A172 (cell line): ENCODE results near the gene SOX11. TPM values are rescaled to one million over a fixed set of nuclear protein-coding genes. Genes with fewer than 3 reads are reported as not detected.
A peak's percentile ranks its signal among the peaks of the same experiment; 100 is the strongest.
"Not testable (repeated sequence)": the region's sequence is repeated elsewhere in the genome, so short reads cannot be mapped to it uniquely, and the experiment has no call there.

ENCODE experiments used
- DNase-seq: peaks from one replicate; pipeline ENCODE4 v3.0.0-alpha.2; 2015; ENCODE audit warnings: low spot score
- total RNA-seq: library from RNA; depleted of rRNA; stranded (reverse); fragments of >200 nt; shearing (Covaris generic); gene quantifications from 2 replicates; pipeline ENCODE4 v1.2.3, GENCODE V29; 2014; rRNA removed

SOX11 gene
- 11.2 and 11.9 TPM in 2 replicates for total RNA-seq

GRCh38 chr2:5691985-5692529 is at the start of gene SOX11:
Gene SOX11 (plus strand): TSS chr2:5692384. CDS start chr2:5692722, 338 bp downstream.
- peak; percentile 96 for DNase-seq

- peak; percentile 36 for DNase-seq
These were observed 39.5 kb upstream of the SOX11 start for GRCh38 chr2:5652734-5653133.

- not testable (repeated sequence) for DNase-seq
These were observed 38.4 kb upstream of the SOX11 start for GRCh38 chr2:5653756-5654155.

- no peak for DNase-seq
These were observed 35.0 kb upstream of the SOX11 start for GRCh38 chr2:5657231-5657630.

- DNase-seq = no peak
These were observed 31.6 kb upstream of the SOX11 start for GRCh38 chr2:5660591-5660990.

- no peak for DNase-seq
These were observed 30.8 kb upstream of the SOX11 start for GRCh38 chr2:5661362-5661761.

- DNase-seq = no peak
These were observed 27.9 kb upstream of the SOX11 start for GRCh38 chr2:5664278-5664681.

- no peak for DNase-seq
These were observed 27.1 kb upstream of the SOX11 start for GRCh38 chr2:5665066-5665465.

- peak; percentile 53 for DNase-seq
These were observed 25.4 kb upstream of the SOX11 start for GRCh38 chr2:5666798-5667197.

- DNase-seq = not testable (repeated sequence)
These were observed 24.5 kb upstream of the SOX11 start for GRCh38 chr2:5667655-5668054.

- no peak for DNase-seq
These were observed 23.4 kb upstream of the SOX11 start for GRCh38 chr2:5668682-5669250.

GRCh38 chr2:5672749-5673144 is 19.4 kb upstream of the SOX11 start:
- DNase-seq = no peak

GRCh38 chr2:5673145-5674025 is 18.8 kb upstream of the SOX11 start:
- no peak for DNase-seq

GRCh38 chr2:5674026-5674340 is 18.2 kb upstream of the SOX11 start:
- DNase-seq = peak; percentile 18

- DNase-seq = peak; percentile 11
These were observed 15.1 kb upstream of the SOX11 start for GRCh38 chr2:5677133-5677532.

- no peak for DNase-seq
These were observed 8.7 kb upstream of the SOX11 start for GRCh38 chr2:5683471-5683870.

- DNase-seq = no peak
These were observed 7.0 kb upstream of the SOX11 start for GRCh38 chr2:5685225-5685624.

GRCh38 chr2:5686068-5686467 is 6.1 kb upstream of the SOX11 start:
- DNase-seq = no peak

- no peak for DNase-seq
These were observed 5.6 kb upstream of the SOX11 start for GRCh38 chr2:5686536-5686935.

GRCh38 chr2:5689750-5690149 is 2.4 kb upstream of the SOX11 start:
- DNase-seq = no peak

- DNase-seq = peak; percentile 26
These were observed 1.9 kb upstream of the SOX11 start for GRCh38 chr2:5690286-5690685.

- peak; percentile 33 for DNase-seq
These were observed 1.4 kb upstream of the SOX11 start for GRCh38 chr2:5690718-5691220.
